H1 (cell line): Measurements from ENCODE around the gene CELF5. TPM values are rescaled to one million over a fixed set of nuclear protein-coding genes. Genes with fewer than 3 reads are reported as not detected.

Experiments used
- CTCF ChIA-PET: fragments of 300-600 bp; sonication (Branson Sonifier 250); formaldehyde crosslinking; loops from one replicate; lab custom pipeline; 2021; ENCODE audit not compliant: partially characterized antibody; lab: Charles Lee
- POLR2A ChIA-PET: fragments of 300-600 bp; sonication (Branson Sonifier 250); formaldehyde crosslinking; loops from one replicate; lab custom pipeline; 2021; ENCODE audit warnings: inconsistent platforms; ENCODE audit not compliant: partially characterized antibody; lab: Charles Lee
- DNase-seq, 2 experiments: peaks; one replicate each; pipeline versions ENCODE4 v3.0.0 to v3.0.0-alpha.2; 2010 to 2022; ENCODE audit warnings: low spot score in 2 of 2, low read depth in 1 of 2, mixed read lengths in 1 of 2
- FAIRE-seq: peaks from 2 replicates; lab custom pipeline; 2011; peaks lifted over from hg19 to GRCh38; lab: Jason Lieb, UNC
- H2AFZ ChIP-seq: 2 replicates; pipeline ENCODE4 v1.8.1; 2012; ENCODE audit warnings: low read length, inconsistent platforms
- H2AK5ac ChIP-seq: 2 replicates; pipeline ENCODE4 v1.6.1; 2013; ENCODE audit warnings: low read depth, low read length
- H2BK120ac ChIP-seq: replicated peaks from 2 replicates; pipeline ENCODE3; 2013; ENCODE audit warnings: low read depth, low read length, inconsistent platforms
- H2BK12ac ChIP-seq: 2 replicates; pipeline ENCODE4 v1.6.1; 2013; ENCODE audit warnings: low read depth, low read length
- H2BK15ac ChIP-seq: 2 replicates; pipeline ENCODE4 v1.6.1; 2013; ENCODE audit warnings: low read length
- H2BK20ac ChIP-seq: 2 replicates; pipeline ENCODE4 v1.6.1; 2013; ENCODE audit warnings: low read length
- H2BK5ac ChIP-seq: 2 replicates; pipeline ENCODE4 v1.6.1; 2013; ENCODE audit warnings: low read depth, low read length
- H3K14ac ChIP-seq: 2 replicates; pipeline ENCODE4 v1.6.1; 2013; ENCODE audit warnings: inconsistent platforms; ENCODE audit not compliant: insufficient read length
- H3K18ac ChIP-seq: 2 replicates; pipeline ENCODE4 v1.6.1; 2013; ENCODE audit warnings: low read length; ENCODE audit errors: extremely low read depth
- H3K23ac ChIP-seq: 2 replicates; pipeline ENCODE4 v1.6.1; 2013; ENCODE audit warnings: inconsistent platforms; ENCODE audit not compliant: insufficient read length
- H3K23me2 ChIP-seq: 2 replicates; pipeline ENCODE4 v1.6.1; 2013; ENCODE audit warnings: low read depth, low read length
- H3K27ac ChIP-seq: 2 replicates; pipeline ENCODE4 v1.6.1; 2011; ENCODE audit warnings: low read depth, low read length, inconsistent platforms
- H3K27me3 ChIP-seq, 4 experiments: replicated peaks in 1 of 4; 1 replicate in 1 of 4; 2 replicates in 3 of 4; pipeline versions ENCODE4 v1.6.1 to v1.8.1; 2011 to 2013; ENCODE audit warnings: low read length in 3 of 4, mild to moderate bottlenecking in 3 of 4, inconsistent platforms in 2 of 4, mixed read lengths in 2 of 4, moderate library complexity in 1 of 4; ENCODE audit not compliant: control insufficient read depth in 3 of 4, insufficient read depth in 3 of 4; ENCODE audit errors: extremely low read depth in 1 of 4
- H3K36me3 ChIP-seq, 4 experiments: 2 replicates each; pipeline versions ENCODE4 v1.6.1 to v1.8.1; 2011 to 2013; ENCODE audit warnings: mild to moderate bottlenecking in 4 of 4, low read length in 3 of 4, moderate library complexity in 2 of 4, control low read depth in 1 of 4, inconsistent platforms in 1 of 4; ENCODE audit not compliant: insufficient read depth in 4 of 4, control insufficient read depth in 2 of 4
- H3K4ac ChIP-seq: replicated peaks from 2 replicates; pipeline ENCODE3; 2013; ENCODE audit warnings: low read length, low read depth, mixed read lengths, inconsistent platforms; ENCODE audit not compliant: insufficient read length
- H3K4me1 ChIP-seq, 4 experiments: replicated peaks in 1 of 4; 1 replicate in 1 of 4; 2 replicates in 3 of 4; pipeline versions ENCODE4 v1.6.1 to v1.8.1; 2011 to 2013; ENCODE audit warnings: low read length in 3 of 4, inconsistent platforms in 2 of 4, mixed read lengths in 1 of 4; ENCODE audit not compliant: insufficient read depth in 4 of 4, control insufficient read depth in 3 of 4
- H3K4me2 ChIP-seq, 2 experiments: 2 replicates each; pipeline versions ENCODE4 v1.6.1 to v1.8.1; 2011 to 2013; ENCODE audit warnings: low read depth in 2 of 2, low read length in 2 of 2, control low read depth in 1 of 2, inconsistent platforms in 1 of 2, mild to moderate bottlenecking in 1 of 2; ENCODE audit not compliant: insufficient read depth in 1 of 2
- H3K4me3 ChIP-seq, 4 experiments: fragments of 200-600, 300-600 bp in 1 of 4; sonication (generic), shearing (Covaris generic), sonication (Bioruptor Twin) in 1 of 4; 2 replicates each; pipeline versions ENCODE4 v1.5.1 to v1.8.1; 2011 to 2016; ENCODE audit warnings: low read length in 4 of 4, low read depth in 3 of 4, control low read depth in 2 of 4, inconsistent platforms in 2 of 4, mild to moderate bottlenecking in 2 of 4, mixed read lengths in 1 of 4, moderate library complexity in 1 of 4; ENCODE audit not compliant: insufficient read depth in 2 of 4; ENCODE audit errors: extremely low read depth in 1 of 4
- H3K56ac ChIP-seq: replicated peaks from 2 replicates; pipeline ENCODE3; 2013; ENCODE audit warnings: low read depth, mild to moderate bottlenecking, mixed read lengths, low read length, inconsistent platforms; ENCODE audit not compliant: insufficient read length
- H3K79me1 ChIP-seq: 2 replicates; pipeline ENCODE4 v1.6.1; 2013; ENCODE audit warnings: low read depth, low read length, control low read depth
- H3K79me2 ChIP-seq, 2 experiments: 2 replicates each; pipeline versions ENCODE4 v1.6.1 to v1.8.1; 2012 to 2013; ENCODE audit warnings: low read length in 2 of 2, mild to moderate bottlenecking in 2 of 2, inconsistent platforms in 1 of 2; ENCODE audit not compliant: insufficient read depth in 2 of 2, control insufficient read depth in 1 of 2
- H3K9ac ChIP-seq, 4 experiments: replicated peaks in 1 of 4; 1 replicate in 1 of 4; 2 replicates in 3 of 4; pipeline versions ENCODE4 v1.6.1 to v1.8.1; 2011 to 2013; ENCODE audit warnings: low read depth in 3 of 4, low read length in 3 of 4, control low read depth in 2 of 4, mild to moderate bottlenecking in 2 of 4, moderate library complexity in 2 of 4, inconsistent platforms in 1 of 4; ENCODE audit errors: extremely low read depth in 1 of 4
- H3K9me3 ChIP-seq, 2 experiments: 2 replicates each; pipeline versions ENCODE4 v1.6.1 to v1.8.1; 2012 to 2013; ENCODE audit warnings: mild to moderate bottlenecking in 2 of 2, moderate library complexity in 2 of 2, control low read depth in 1 of 2, inconsistent platforms in 1 of 2, low read depth in 1 of 2, low read length in 1 of 2, mixed read lengths in 1 of 2; ENCODE audit not compliant: insufficient read depth in 2 of 2
- H4K20me1 ChIP-seq, 2 experiments: replicated peaks in 1 of 2; 2 replicates each; pipeline versions ENCODE3 to v1.8.1; 2011 to 2013; ENCODE audit warnings: inconsistent platforms in 2 of 2, low read length in 2 of 2, mild to moderate bottlenecking in 1 of 2; ENCODE audit not compliant: insufficient read depth in 2 of 2, control insufficient read depth in 1 of 2
- H4K5ac ChIP-seq: 2 replicates; pipeline ENCODE4 v1.6.1; 2013; ENCODE audit warnings: low read length, low read depth, mixed read lengths, inconsistent platforms; ENCODE audit not compliant: insufficient read length
- H4K8ac ChIP-seq: 2 replicates; pipeline ENCODE4 v1.8.0; 2013; ENCODE audit warnings: mild to moderate bottlenecking, moderate library complexity, low read length, inconsistent platforms; ENCODE audit not compliant: insufficient read depth; ENCODE audit errors: extremely low read depth
- H4K91ac ChIP-seq: replicated peaks from 2 replicates; pipeline ENCODE3; 2013; ENCODE audit warnings: low read length, mixed read lengths, inconsistent platforms; ENCODE audit not compliant: insufficient read length
- ATF2 ChIP-seq: IDR thresholded peaks from 2 replicates; pipeline ENCODE4 v1.6.1; 2012; ENCODE audit warnings: low read length, inconsistent platforms
- CTBP2 ChIP-seq: IDR thresholded peaks from 2 replicates; pipeline ENCODE4 v1.7.0; 2011; ENCODE audit warnings: borderline replicate concordance, mild to moderate bottlenecking, moderate library complexity, mixed read lengths, low read length; ENCODE audit not compliant: insufficient read depth, insufficient read length
- GTF2F1 ChIP-seq: IDR thresholded peaks from 2 replicates; pipeline ENCODE4 v1.6.1; 2012; ENCODE audit warnings: low read depth, low read length, improper control_type of control experiment, borderline replicate concordance
- JUND ChIP-seq: IDR thresholded peaks from 2 replicates; pipeline ENCODE4 v1.6.1; 2011; ENCODE audit warnings: mild to moderate bottlenecking, improper control_type of control experiment, low read length
- MAX ChIP-seq: IDR thresholded peaks from 2 replicates; pipeline ENCODE4 v1.6.1; 2012; ENCODE audit warnings: inconsistent platforms
- SIN3A ChIP-seq, 2 experiments: IDR thresholded peaks in 1 of 2; conservative IDR thresholded peaks in 1 of 2; 2 replicates each; pipeline ENCODE4 v1.6.1; 2011 to 2012; ENCODE audit warnings: low read length in 2 of 2, improper control_type of control experiment in 1 of 2, low read depth in 1 of 2, mild to moderate bottlenecking in 1 of 2
- SP1 ChIP-seq: IDR thresholded peaks from 2 replicates; pipeline ENCODE4 v1.6.1; 2011; ENCODE audit warnings: low read depth, low read length
- SRF ChIP-seq: IDR thresholded peaks from 2 replicates; pipeline ENCODE4 v1.6.1; 2011; ENCODE audit warnings: mild to moderate bottlenecking, low read depth, low read length, moderate library complexity
- USF2 ChIP-seq: IDR thresholded peaks from 2 replicates; pipeline ENCODE4 v1.6.1; 2011; ENCODE audit warnings: low read length, improper control_type of control experiment
- WGBS, 2 experiments: shearing (Covaris generic) in 1 of 2; methylation state at CpG; one replicate each; pipeline versions ENCODE4 v1.1.6 to v1.1.7; 2013 to 2015; ENCODE audit warnings: low lambda C conversion rate in 2 of 2, mixed read lengths in 2 of 2, inconsistent platforms in 1 of 2, low coverage in 1 of 2, missing lambda C conversion rate in 1 of 2; ENCODE audit not compliant: insufficient replicate concordance in 2 of 2, insufficient coverage in 1 of 2, insufficient read length in 1 of 2; ENCODE audit errors: extremely low coverage in 1 of 2, missing lambda C conversion rate in 1 of 2; 5-methylcytosine and 5-hydroxymethylcytosine counted together
- polyA plus RNA-seq, 7 experiments: library from polyadenylated mRNA; depleted of rRNA in 3 of 7; stranded (reverse) in 5 of 7; unstranded in 2 of 7; fragments of >200 nt in 5 of 7; fragments of 200-250 nt in 2 of 7; gene quantifications; 1 replicate in 5 of 7; 2 replicates in 1 of 7; 4 replicates in 1 of 7; pipeline versions ENCODE4 v1.2.1 to v1.2.3, GENCODE V29; 2011 to 2013; ENCODE audit warnings: missing spikeins in 2 of 7, mixed read lengths in 2 of 7
- total RNA-seq: library from RNA; stranded (reverse); fragmentation: NEBNext Ultra II Directional; extraction: Animal tissue kit (Norgen Biotek cat#: 25700); gene quantifications from 2 replicates; pipeline ENCODE4 v1.2.1, GENCODE V29; 2021

The CELF5 gene
- total and polyA plus RNA-seq, 2 of the 8 experiments (the other 6 are each of a cell fraction or from before 2014, with no cell fraction given) = 9.8 to 15.0 TPM

- H3K79me2 ChIP-seq = no peaks in the 10 kb centered on the region
- H3K23me2 ChIP-seq = peaks cover 9% of the 10 kb centered on the region; the same call in 1 of the 2 replicates
- no peak overlapping the region for H3K56ac ChIP-seq
- H4K5ac ChIP-seq = no peak overlapping the region
- H2BK20ac ChIP-seq = no peak overlapping the region
- H3K14ac ChIP-seq = no peak overlapping the region
- H4K91ac ChIP-seq = no peak overlapping the region
- H2BK5ac ChIP-seq = no peak overlapping the region
- no peak overlapping the region for H2AK5ac ChIP-seq
- no peak overlapping the region for H2BK12ac ChIP-seq
- no peak overlapping the region for H2AFZ ChIP-seq
- no peak overlapping the region for H3K27ac ChIP-seq
- peak overlapping the region; percentile 70 to 96 for H3K4me2 ChIP-seq
- H3K4me3 ChIP-seq = peak overlapping the region; percentile 18 to 61 (median 49)
- no peaks in the 10 kb centered on the region for H4K20me1 ChIP-seq
- DNase-seq (peak in 1 of 2 experiments; percentile 95), FAIRE-seq (no peak)
- WGBS, 2 experiments = 3% methylated on average over 12 of the region's 40 CpGs; no CpG with 5 or more reads in 1 of the 2 experiments
- POLR2A ChIA-PET = interaction anchor here (0.6 to 1.7 kb wide), 2 partner anchors 10 to 88 kb away, joined by 3 to 7 read pairs; no protein-coding TSS in a partner anchor
- H3K4ac ChIP-seq = no peak overlapping the region
- no peaks in the 10 kb centered on the region for H3K27me3 ChIP-seq
- H4K8ac ChIP-seq = no peak overlapping the region
- no peak overlapping the region; the same call in 1 of the 2 replicates for H3K18ac ChIP-seq
- no peak overlapping the region for H2BK120ac ChIP-seq
- no peaks in the 10 kb centered on the region for H3K9me3 ChIP-seq
- H2BK15ac ChIP-seq = no peak overlapping the region
- H3K23ac ChIP-seq = no peak overlapping the region
- peak overlapping the region in 1 of 4 experiments; percentile 71; a peak in 2 of 7 replicates for H3K9ac ChIP-seq
- H3K4me1 ChIP-seq = peaks cover 0 to 6% (median 5%) of the 10 kb centered on the region in 4 experiments; a peak in 5 of 7 replicates
- H3K36me3 ChIP-seq = peaks cover 0 to 3% (median 0%) of the 10 kb centered on the region in 4 experiments; a peak in 1 of 8 replicates
- CTCF ChIA-PET = interaction anchor here (0.9 to 2.6 kb wide), 2 partner anchors 11 to 335 kb away, joined by 3 to 29 read pairs; no protein-coding TSS in a partner anchor
- H3K79me1 ChIP-seq = no peaks in the 10 kb centered on the region
- TF ChIP-seq USF2 (peak; percentile 64), MAX (peak; percentile 92), ATF2 (no peak), JUND (no peak), SRF (no peak), CTBP2 (no peak), SP1 (no peak), SIN3A (conservative IDR thresholded peaks at IDR 0.05 in 1 of 2, IDR thresholded peaks at IDR 0.05 in 1 of 2; ENCODE audit: low read depth in 1 of 2, low read length in 2 of 2) (peak in 1 of 2 experiments; percentile 37; a peak in 1 of 4 replicates), GTF2F1 (no peak)
Observed at GRCh38 chr19:3285647-3286176, 61.3 kb downstream of the CELF5 start.
